Measurements from ENCODE around the gene BPIFB4.

DNA sequence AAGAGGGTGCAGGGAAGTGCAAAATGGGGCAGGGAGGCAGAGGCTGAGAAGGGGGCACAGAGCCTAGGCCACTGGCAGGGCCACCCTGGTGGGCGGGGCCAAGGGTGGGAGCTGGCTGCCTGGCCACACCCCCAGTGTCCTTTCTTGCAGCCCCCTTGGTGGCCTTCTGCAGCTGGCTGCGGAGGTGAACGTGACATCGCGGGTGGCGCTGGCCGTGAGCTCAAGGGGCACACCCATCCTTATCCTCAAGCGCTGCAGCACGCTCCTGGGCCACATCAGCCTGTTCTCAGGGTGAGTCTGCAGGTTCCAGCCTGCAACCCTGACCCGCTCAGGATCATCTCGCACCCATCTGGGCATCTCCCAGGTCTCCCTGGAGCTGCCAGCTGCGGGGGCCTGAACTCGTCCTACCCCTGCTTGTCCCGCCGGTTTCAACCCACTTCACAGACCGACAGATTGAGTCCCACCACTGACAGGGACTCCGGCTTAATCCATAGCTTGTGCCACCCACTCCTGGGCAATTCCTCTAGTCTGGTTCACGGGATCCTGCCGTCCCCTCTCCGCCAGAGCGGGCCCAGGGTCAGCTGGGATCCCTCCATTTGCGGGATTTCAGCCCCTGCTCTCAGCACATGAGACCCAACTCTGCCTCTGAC, 19.6 kb upstream of the BPIFB4 start:
- TF ChIP-seq, protein P1, sequence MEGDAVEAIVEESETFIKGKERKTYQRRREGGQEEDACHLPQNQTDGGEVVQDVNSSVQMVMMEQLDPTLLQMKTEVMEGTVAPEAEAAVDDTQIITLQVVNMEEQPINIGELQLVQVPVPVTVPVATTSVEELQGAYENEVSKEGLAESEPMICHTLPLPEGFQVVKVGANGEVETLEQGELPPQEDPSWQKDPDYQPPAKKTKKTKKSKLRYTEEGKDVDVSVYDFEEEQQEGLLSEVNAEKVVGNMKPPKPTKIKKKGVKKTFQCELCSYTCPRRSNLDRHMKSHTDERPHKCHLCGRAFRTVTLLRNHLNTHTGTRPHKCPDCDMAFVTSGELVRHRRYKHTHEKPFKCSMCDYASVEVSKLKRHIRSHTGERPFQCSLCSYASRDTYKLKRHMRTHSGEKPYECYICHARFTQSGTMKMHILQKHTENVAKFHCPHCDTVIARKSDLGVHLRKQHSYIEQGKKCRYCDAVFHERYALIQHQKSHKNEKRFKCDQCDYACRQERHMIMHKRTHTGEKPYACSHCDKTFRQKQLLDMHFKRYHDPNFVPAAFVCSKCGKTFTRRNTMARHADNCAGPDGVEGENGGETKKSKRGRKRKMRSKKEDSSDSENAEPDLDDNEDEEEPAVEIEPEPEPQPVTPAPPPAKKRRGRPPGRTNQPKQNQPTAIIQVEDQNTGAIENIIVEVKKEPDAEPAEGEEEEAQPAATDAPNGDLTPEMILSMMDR (IDR thresholded peaks at IDR 0.05), result no peak
- TF ChIP-seq POLR2A (IDR thresholded peaks at IDR 0.05), result no peak

Measured in heart left ventricle (tissue), 13 donors.